HEK293 (cell line): ENCODE measurements around the gene SIX4.

Experiments
- CTCF ChIA-PET: fragments of 350-600 bp; formaldehyde crosslinking; extraction: SDS; loops from one replicate; lab custom pipeline; 2021; ENCODE audit warnings: antibody characterized with exemption; lab: Yijun Ruan, JAX
- POLR2A ChIA-PET: fragments of 300-600 bp; formaldehyde crosslinking; extraction: SDS; loops from one replicate; lab custom pipeline; 2020; ENCODE audit warnings: antibody characterized with exemption, inconsistent platforms; lab: Yijun Ruan, JAX
- H3K27ac ChIP-seq: fragments of 200-500 bp; sonication (Bioruptor generic); 2 replicates; pipeline ENCODE4 v1.5.1; 2014; ENCODE audit warnings: low read depth, low read length, control low read depth, inconsistent platforms; ENCODE audit errors: extremely low read depth
- H3K36me3 ChIP-seq, 2 experiments: fragments of 200-500 bp in 1 of 2; sonication (Bioruptor generic) in 1 of 2; 1 replicate in 1 of 2; 2 replicates in 1 of 2; pipeline ENCODE4 v1.5.1; 2014 to 2017; ENCODE audit warnings: inconsistent platforms in 2 of 2, low read length in 2 of 2; ENCODE audit not compliant: control insufficient read depth in 2 of 2, insufficient read depth in 1 of 2
- H3K4me1 ChIP-seq: fragments of 200-500 bp; sonication (Bioruptor generic); 2 replicates; pipeline ENCODE4 v1.5.1; 2014; ENCODE audit warnings: mild to moderate bottlenecking, low read length, inconsistent platforms; ENCODE audit not compliant: control insufficient read depth, insufficient read depth
- H3K4me3 ChIP-seq: 2 replicates; pipeline ENCODE4 v1.5.1; 2011; ENCODE audit warnings: low read depth, mild to moderate bottlenecking, control low read depth, low read length, moderate library complexity
- H3K9me3 ChIP-seq: fragments of 200-500 bp; sonication (Bioruptor generic); 2 replicates; pipeline ENCODE4 v1.5.1; 2014; ENCODE audit warnings: low read depth, low read length, inconsistent platforms; ENCODE audit not compliant: control insufficient read depth, insufficient read depth
- ATF2 ChIP-seq: fragments of 450-650 bp; formaldehyde crosslinking; IDR thresholded peaks from 2 replicates; pipeline ENCODE4 v1.5.1; 2016; ENCODE audit warnings: missing biosample characterization, missing genetic modification characterization, low read depth
- BCL11A ChIP-seq: fragments of 450-650 bp; formaldehyde crosslinking; IDR thresholded peaks from 2 replicates; pipeline ENCODE4 v1.5.1; 2016; ENCODE audit warnings: low read depth, missing biosample characterization, missing genetic modification characterization
- EGR2 ChIP-seq: fragments of 450-650 bp; formaldehyde crosslinking; IDR thresholded peaks from 2 replicates; pipeline ENCODE4 v1.5.1; 2016; ENCODE audit warnings: low read depth, missing biosample characterization, missing genetic modification characterization
- HOXA7 ChIP-seq: sonication (generic); formaldehyde crosslinking; IDR thresholded peaks from 2 replicates; pipeline ENCODE4 v1.8.1; 2022; ENCODE audit warnings: missing genetic modification reagents, borderline replicate concordance
- SP7 ChIP-seq: fragments of 450-650 bp; formaldehyde crosslinking; IDR thresholded peaks from 2 replicates; pipeline ENCODE4 v1.5.1; 2016; ENCODE audit warnings: missing biosample characterization, missing genetic modification characterization
- ZBTB7A ChIP-seq: fragments of 450-650 bp; formaldehyde crosslinking; IDR thresholded peaks from 2 replicates; pipeline ENCODE4 v1.5.1; 2016; ENCODE audit warnings: low read depth, missing biosample characterization, missing genetic modification characterization
- ZFP69B ChIP-seq: fragments of 450-650 bp; formaldehyde crosslinking; IDR thresholded peaks from 2 replicates; pipeline ENCODE4 v1.5.1; 2016; ENCODE audit warnings: missing biosample characterization, missing genetic modification characterization
- ZNF138 ChIP-seq: fragments of 450-650 bp; formaldehyde crosslinking; IDR thresholded peaks from 2 replicates; pipeline ENCODE4 v1.5.1; 2016; ENCODE audit warnings: missing biosample characterization, missing genetic modification characterization, borderline replicate concordance
- ZNF146 ChIP-seq: fragments of 450-650 bp; formaldehyde crosslinking; IDR thresholded peaks from 2 replicates; pipeline ENCODE4 v1.5.1; 2016; ENCODE audit warnings: missing biosample characterization, missing genetic modification characterization
- ZNF148 ChIP-seq: fragments of 450-650 bp; formaldehyde crosslinking; IDR thresholded peaks from 2 replicates; pipeline ENCODE4 v1.5.0; 2017; ENCODE audit warnings: missing biosample characterization, missing genetic modification characterization, borderline replicate concordance
- ZNF174 ChIP-seq: fragments of 450-650 bp; formaldehyde crosslinking; IDR thresholded peaks from 2 replicates; pipeline ENCODE4 v1.5.0; 2017; ENCODE audit warnings: missing biosample characterization, mild to moderate bottlenecking, missing genetic modification characterization
- ZNF433 ChIP-seq: fragments of 450-650 bp; formaldehyde crosslinking; IDR thresholded peaks from 2 replicates; pipeline ENCODE4 v1.5.1; 2016; ENCODE audit warnings: missing biosample characterization, missing genetic modification characterization, low read depth
- ZNF530 ChIP-seq: fragments of 450-650 bp; formaldehyde crosslinking; IDR thresholded peaks from 2 replicates; pipeline ENCODE4 v1.5.1; 2016; ENCODE audit warnings: low read depth, missing biosample characterization, missing genetic modification characterization
- ZNF548 ChIP-seq: fragments of 450-650 bp; formaldehyde crosslinking; IDR thresholded peaks from 2 replicates; pipeline ENCODE4 v1.5.1; 2016; ENCODE audit warnings: missing biosample characterization, missing genetic modification characterization
- ZNF555 ChIP-seq: fragments of 450-650 bp; formaldehyde crosslinking; conservative IDR thresholded peaks from 2 replicates; pipeline ENCODE4 v1.5.1; 2017; ENCODE audit warnings: missing biosample characterization, mild to moderate bottlenecking, missing genetic modification characterization, inconsistent platforms
- ZNF571 ChIP-seq: fragments of 450-650 bp; formaldehyde crosslinking; IDR thresholded peaks from 2 replicates; pipeline ENCODE4 v1.5.0; 2017; ENCODE audit warnings: missing biosample characterization, missing genetic modification characterization
- ZNF585B ChIP-seq: fragments of 450-650 bp; formaldehyde crosslinking; IDR thresholded peaks from 2 replicates; pipeline ENCODE4 v1.5.1; 2016; ENCODE audit warnings: missing biosample characterization, missing genetic modification characterization
- ZNF629 ChIP-seq: fragments of 450-650 bp; formaldehyde crosslinking; IDR thresholded peaks from 2 replicates; pipeline ENCODE4 v1.5.1; 2017; ENCODE audit warnings: missing biosample characterization, missing genetic modification characterization
- ZNF701 ChIP-seq: fragments of 450-650 bp; formaldehyde crosslinking; IDR thresholded peaks from 2 replicates; pipeline ENCODE4 v1.5.1; 2016; ENCODE audit warnings: missing biosample characterization, missing genetic modification characterization
- ZNF776 ChIP-seq: fragments of 450-650 bp; formaldehyde crosslinking; IDR thresholded peaks from 2 replicates; pipeline ENCODE4 v1.5.0; 2017; ENCODE audit warnings: missing biosample characterization, missing genetic modification characterization, borderline replicate concordance
- ZSCAN18 ChIP-seq: fragments of 450-650 bp; formaldehyde crosslinking; IDR thresholded peaks from 2 replicates; pipeline ENCODE4 v1.5.1; 2016; ENCODE audit warnings: missing biosample characterization, missing genetic modification characterization
- ZSCAN23 ChIP-seq: fragments of 450-650 bp; formaldehyde crosslinking; IDR thresholded peaks from 2 replicates; pipeline ENCODE4 v1.5.1; 2016; ENCODE audit warnings: missing biosample characterization, missing genetic modification characterization
- TF ChIP-seq, protein P1 (sequence below): fragments of 450-650 bp; formaldehyde crosslinking; IDR thresholded peaks from 2 replicates; pipeline ENCODE4 v1.5.1; 2017; ENCODE audit warnings: missing biosample characterization, missing genetic modification characterization
- TF ChIP-seq, protein P2 (sequence below): fragments of 450-650 bp; IDR thresholded peaks from 2 replicates; pipeline ENCODE4 v1.5.1; 2018; ENCODE audit warnings: missing biosample characterization, missing genetic modification characterization

The SIX4 gene

DNA sequence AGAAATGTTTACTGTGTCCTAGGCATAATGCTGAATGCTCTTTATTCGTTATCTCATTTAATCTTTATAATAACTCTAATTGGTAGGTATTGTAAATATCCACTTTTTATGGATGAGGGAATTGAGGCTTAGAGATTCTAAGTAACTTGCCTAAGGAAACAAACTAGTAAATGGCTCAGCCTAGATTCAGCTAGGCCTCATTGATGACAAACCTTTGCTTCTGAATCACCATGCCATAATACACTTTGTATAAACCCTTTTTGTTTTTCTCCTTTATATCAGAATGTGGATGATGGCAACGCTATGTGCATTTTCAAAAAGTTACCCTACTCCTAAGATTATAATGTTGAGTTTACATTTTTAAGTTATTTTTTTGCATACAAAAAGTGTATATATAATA lies 44.5 kb upstream of the SIX4 start:
- Histone ChIP-seq H3K9me3 (no peaks in the 10 kb centered on the region), H3K27ac (no peak overlapping the region), H3K36me3 (no peaks in the 10 kb centered on the region), H3K4me1 (no peaks in the 10 kb centered on the region; the same call in 1 of the 2 replicates), H3K4me3 (no peak overlapping the region)
- ChIA-PET CTCF (no interaction called here), POLR2A (no interaction called here)
- TF ChIP-seq ZSCAN18 (tag by site-specific recombination) (no peak), ZNF174 (tag by site-specific recombination) (no peak), HOXA7 (CRISPR knock-in tag) (no peak), ZNF530 (tag by site-specific recombination) (no peak), ZNF148 (tag by site-specific recombination) (no peak), EGR2 (tag by site-specific recombination) (no peak), BCL11A (no peak), ZNF585B (tag by site-specific recombination) (no peak), ZNF146 (no peak), ZBTB7A (tag by site-specific recombination) (no peak), ZNF776 (tag by site-specific recombination) (no peak)

DNA sequence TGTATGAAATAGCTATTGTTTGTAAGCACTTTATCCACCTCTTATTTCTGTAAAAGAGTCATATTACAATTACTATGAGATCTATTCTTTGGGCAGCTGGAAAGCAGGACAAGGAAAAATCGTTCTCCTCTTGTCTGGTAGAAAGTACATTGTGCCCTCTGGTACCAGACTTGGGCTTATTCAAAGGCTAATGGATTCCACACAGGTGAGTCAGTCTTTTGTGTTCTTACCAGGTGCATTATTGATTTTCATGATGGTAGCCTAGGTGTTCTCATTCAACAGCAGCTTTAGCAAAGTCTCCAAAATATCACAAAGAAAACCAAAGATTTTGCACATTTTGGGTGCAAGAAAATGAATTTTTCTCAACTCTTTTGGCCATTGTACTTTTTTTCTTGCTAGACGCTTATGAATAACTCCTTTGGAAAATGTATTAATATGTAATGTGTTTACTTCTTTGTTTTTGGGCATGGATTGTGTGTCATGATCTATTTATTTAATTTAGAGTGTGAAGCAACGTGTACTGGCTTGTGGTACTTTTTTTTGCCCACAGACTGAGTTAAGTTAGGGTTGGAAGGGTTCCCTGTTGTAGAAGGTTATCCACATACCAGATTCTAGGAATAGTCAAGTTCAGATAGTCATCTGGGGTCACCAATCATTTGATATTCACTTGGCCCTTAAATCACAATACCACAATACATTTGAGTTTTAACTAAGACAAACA lies 36.7 kb upstream of the SIX4 start:
- TF ChIP-seq ZNF548 (tag by site-specific recombination), result no peak
- TF ChIP-seq, protein P1, sequence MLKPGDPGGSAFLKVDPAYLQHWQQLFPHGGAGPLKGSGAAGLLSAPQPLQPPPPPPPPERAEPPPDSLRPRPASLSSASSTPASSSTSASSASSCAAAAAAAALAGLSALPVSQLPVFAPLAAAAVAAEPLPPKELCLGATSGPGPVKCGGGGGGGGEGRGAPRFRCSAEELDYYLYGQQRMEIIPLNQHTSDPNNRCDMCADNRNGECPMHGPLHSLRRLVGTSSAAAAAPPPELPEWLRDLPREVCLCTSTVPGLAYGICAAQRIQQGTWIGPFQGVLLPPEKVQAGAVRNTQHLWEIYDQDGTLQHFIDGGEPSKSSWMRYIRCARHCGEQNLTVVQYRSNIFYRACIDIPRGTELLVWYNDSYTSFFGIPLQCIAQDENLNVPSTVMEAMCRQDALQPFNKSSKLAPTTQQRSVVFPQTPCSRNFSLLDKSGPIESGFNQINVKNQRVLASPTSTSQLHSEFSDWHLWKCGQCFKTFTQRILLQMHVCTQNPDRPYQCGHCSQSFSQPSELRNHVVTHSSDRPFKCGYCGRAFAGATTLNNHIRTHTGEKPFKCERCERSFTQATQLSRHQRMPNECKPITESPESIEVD (tag by site-specific recombination), result 0 out of 2 replicates have a peak, but pooled peaks have one; percentile 26
- no peak overlapping the region for H3K27ac ChIP-seq
- ChIA-PET POLR2A (no interaction called here), CTCF (no interaction called here)
- H3K36me3 ChIP-seq, result no peaks in the 10 kb centered on the region
- no peaks in the 10 kb centered on the region for H3K9me3 ChIP-seq
- no peak overlapping the region for H3K4me3 ChIP-seq
- peaks cover 23% of the 10 kb centered on the region for H3K4me1 ChIP-seq

GRCh38 chr14:60760209-60760608 lies 36.1 kb upstream of the SIX4 start:
- H3K27ac ChIP-seq, result no peak overlapping the region
- no peaks in the 10 kb centered on the region for H3K36me3 ChIP-seq
- H3K4me1 ChIP-seq, result peaks cover 23% of the 10 kb centered on the region
- ChIA-PET POLR2A (no interaction called here), CTCF (no interaction called here)
- H3K4me3 ChIP-seq, result no peak overlapping the region
- H3K9me3 ChIP-seq, result no peaks in the 10 kb centered on the region
- TF ChIP-seq ZNF555 (tag by site-specific recombination), result no peak
- no peak for TF ChIP-seq ZSCAN23 (tag by site-specific recombination)
- TF ChIP-seq ZNF571 (tag by site-specific recombination), result no peak
- TF ChIP-seq ZNF433 (tag by site-specific recombination), result no peak
- TF ChIP-seq, protein P2, sequence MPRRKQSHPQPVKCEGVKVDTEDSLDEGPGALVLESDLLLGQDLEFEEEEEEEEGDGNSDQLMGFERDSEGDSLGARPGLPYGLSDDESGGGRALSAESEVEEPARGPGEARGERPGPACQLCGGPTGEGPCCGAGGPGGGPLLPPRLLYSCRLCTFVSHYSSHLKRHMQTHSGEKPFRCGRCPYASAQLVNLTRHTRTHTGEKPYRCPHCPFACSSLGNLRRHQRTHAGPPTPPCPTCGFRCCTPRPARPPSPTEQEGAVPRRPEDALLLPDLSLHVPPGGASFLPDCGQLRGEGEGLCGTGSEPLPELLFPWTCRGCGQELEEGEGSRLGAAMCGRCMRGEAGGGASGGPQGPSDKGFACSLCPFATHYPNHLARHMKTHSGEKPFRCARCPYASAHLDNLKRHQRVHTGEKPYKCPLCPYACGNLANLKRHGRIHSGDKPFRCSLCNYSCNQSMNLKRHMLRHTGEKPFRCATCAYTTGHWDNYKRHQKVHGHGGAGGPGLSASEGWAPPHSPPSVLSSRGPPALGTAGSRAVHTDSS (tag by site-specific recombination), result no peak
- no peak for TF ChIP-seq ZNF138 (tag by site-specific recombination)
- no peak for TF ChIP-seq ZNF629 (tag by site-specific recombination)
- TF ChIP-seq ZNF701 (tag by site-specific recombination), result no peak
- no peak for TF ChIP-seq SP7 (tag by site-specific recombination)
- no peak for TF ChIP-seq ATF2 (tag by site-specific recombination)
- no peak for TF ChIP-seq ZFP69B (tag by site-specific recombination)
